Stimulated activated naive CD8-positive, alpha-beta T cell treated with anti-CD3 and anti-CD28 coated beads, Interleukin-15, Interleukin-2, amounts not matched to agents 100 ng/mL and 50 ng/mL, for 24 hours (primary cell): ENCODE results near the gene NBPF3.
"Not testable (repeated sequence)": the region's sequence is repeated elsewhere in the genome, so short reads cannot be mapped to it uniquely, and the experiment has no call there.

ENCODE experiments used
- H3K27ac Mint-ChIP-seq: one replicate; pipeline ENCODE4 v1.8.0; 2021; ENCODE audit warnings: mild to moderate bottlenecking, mixed read lengths
- H3K27me3 Mint-ChIP-seq: one replicate; pipeline ENCODE4 v1.8.0; 2021; ENCODE audit warnings: mixed read lengths
- H3K36me3 Mint-ChIP-seq: one replicate; pipeline ENCODE4 v1.8.0; 2021; ENCODE audit warnings: low read depth, mixed read lengths
- H3K4me1 Mint-ChIP-seq: one replicate; pipeline ENCODE4 v1.8.0; 2021; ENCODE audit warnings: low read depth, mixed read lengths
- H3K4me3 Mint-ChIP-seq: one replicate; pipeline ENCODE4 v1.8.0; 2021; ENCODE audit warnings: mild to moderate bottlenecking, mixed read lengths
- H3K9me3 Mint-ChIP-seq: one replicate; pipeline ENCODE4 v1.8.0; 2021; ENCODE audit warnings: mixed read lengths

Gene NBPF3

DNA sequence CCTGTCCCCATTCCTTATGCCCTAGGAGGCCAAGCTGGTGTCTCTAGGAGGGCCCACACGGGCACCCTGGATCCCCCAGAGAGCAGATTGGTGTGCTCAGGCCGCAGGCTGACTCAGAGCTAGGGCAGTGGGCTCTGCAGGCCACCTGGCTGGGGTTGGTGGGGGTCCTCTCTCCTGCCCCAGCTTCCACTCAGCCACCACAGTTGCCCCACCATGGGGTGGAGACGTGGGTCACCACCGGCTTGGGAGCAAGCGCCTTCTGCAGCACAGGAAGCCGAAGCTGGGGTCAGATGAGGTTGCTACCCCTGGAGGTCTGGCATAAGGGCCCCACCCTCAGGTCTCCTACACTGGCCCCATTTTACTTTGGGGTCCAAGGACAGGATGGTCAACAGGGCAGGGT is 9.1 kb upstream of the NBPF3 start:
- H3K4me3 Mint-ChIP-seq, H3K4me1 Mint-ChIP-seq, H3K36me3 Mint-ChIP-seq, H3K9me3 Mint-ChIP-seq, H3K27ac Mint-ChIP-seq: not testable (repeated sequence)
- H3K27me3 Mint-ChIP-seq: peaks cover 11% of the 10 kb centered on the region

DNA sequence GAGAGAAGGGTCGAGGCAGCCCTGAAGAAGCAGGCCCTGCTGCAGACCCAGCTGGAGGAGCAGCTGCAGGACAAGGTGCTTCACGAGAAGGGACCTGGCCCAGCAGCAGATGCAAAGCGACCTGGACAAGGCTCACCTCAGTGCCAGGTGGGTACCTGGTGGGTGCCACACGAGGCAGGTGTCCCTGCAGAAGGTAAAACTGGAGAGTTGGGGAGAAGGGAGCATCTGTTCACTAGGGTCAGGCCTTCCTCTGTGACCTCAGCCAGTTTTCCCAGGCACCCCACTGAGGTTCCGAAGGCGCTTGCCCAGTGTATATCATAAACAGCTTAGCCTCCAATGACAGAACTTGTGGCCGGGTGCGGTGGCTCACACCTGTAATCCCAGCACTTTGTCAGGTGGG is 5.5 kb upstream of the NBPF3 start:
- no peak overlapping the region for H3K4me3 Mint-ChIP-seq
- no peak overlapping the region for H3K27ac Mint-ChIP-seq
- H3K4me1 Mint-ChIP-seq: peaks cover 2% of the 10 kb centered on the region
- no peaks in the 10 kb centered on the region for H3K9me3 Mint-ChIP-seq
- no peaks in the 10 kb centered on the region for H3K36me3 Mint-ChIP-seq
- H3K27me3 Mint-ChIP-seq: no peaks in the 10 kb centered on the region

DNA sequence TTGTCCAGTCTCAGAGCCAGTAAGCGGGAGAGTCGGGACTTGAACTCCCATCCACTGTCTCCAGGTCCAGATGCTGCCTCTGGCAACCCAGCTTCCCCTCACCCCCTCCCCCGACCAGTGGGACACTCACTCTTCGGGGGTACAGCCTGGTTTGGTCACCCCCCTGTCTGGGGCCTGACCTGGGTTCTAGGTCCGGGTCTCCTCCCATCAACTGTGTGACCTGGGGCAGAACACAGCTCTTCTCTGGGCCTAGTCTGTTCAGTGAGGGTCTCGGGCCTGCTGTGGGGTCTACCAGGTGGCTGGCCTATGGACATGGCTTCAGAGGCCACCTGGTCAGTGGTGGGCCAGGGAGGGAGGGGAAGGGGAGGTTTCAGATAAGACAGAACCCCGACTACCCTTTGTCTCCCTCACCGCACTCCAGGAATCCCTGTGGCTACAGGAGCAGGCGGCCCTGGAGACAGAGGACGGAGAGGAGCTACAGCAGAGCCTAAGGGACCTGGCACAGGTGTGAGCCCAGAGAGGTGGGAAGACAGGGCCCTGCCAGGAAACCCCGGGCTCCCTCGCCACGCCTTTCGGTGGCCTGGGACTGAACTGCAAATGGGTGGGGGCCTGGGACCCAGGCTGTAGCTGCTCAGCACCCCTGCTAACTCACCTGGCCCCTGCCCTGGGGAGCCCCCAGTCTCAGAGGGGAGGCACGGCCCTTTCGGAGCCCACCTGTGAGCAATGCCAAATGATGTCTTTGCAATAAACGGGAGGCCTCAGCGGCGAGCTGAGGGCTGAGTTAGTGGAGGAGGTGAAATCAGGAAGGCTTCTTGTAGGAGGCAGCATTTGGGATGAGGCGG is 4.1 kb upstream of the NBPF3 start:
- Mint-ChIP-seq H3K4me3 (no peak overlapping the region), H3K27ac (no peak overlapping the region), H3K36me3 (no peaks in the 10 kb centered on the region), H3K9me3 (no peaks in the 10 kb centered on the region), H3K4me1 (peaks cover 10% of the 10 kb centered on the region), H3K27me3 (peaks cover under 1% of the 10 kb centered on the region)

DNA sequence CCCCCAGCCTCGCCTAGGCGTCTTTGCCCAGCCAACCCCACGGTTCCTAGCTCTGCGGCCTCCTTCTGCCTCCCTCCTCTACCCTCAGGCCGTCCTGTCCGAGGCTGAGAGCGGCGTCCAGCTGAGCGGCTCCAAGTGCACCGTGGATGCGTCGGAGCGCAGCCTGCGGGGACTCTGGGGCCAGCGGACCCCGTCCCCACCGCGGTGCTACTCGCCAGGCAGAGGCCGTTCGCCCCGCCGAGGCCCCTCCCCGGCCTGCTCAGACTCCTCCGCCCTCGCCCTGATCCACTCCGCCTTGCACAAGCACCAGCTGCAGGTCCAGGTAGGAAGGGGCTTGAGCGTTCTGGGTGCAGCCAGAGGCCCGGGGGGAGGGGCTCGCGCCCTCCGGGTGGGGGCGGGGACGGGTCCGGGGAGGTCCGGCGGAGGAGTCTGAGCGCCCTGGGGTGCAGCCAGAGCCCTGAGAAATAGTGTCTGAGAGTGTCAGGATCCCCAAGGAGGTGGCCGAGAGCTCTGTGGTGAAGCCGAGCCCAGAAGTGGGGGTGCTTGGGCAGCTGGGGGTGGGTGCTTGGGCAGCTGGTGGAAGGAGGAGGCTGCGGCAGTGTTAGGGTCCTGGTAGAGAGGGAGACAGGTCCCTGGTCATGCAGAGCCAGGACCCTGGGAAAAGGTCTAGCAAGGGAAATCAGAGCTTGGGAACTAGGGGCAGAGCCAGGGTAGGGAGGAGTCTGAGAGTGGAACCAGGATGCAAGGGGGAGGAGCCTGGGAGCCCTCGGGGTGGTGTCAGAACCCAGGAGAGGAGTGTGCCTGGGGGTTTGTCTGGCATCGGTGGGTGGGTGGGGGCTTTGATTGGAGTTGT is 3.2 kb upstream of the NBPF3 start:
- no peak overlapping the region for H3K27ac Mint-ChIP-seq
- peaks cover 13% of the 10 kb centered on the region for H3K4me1 Mint-ChIP-seq
- H3K27me3 Mint-ChIP-seq: peaks cover 3% of the 10 kb centered on the region
- H3K36me3 Mint-ChIP-seq: no peaks in the 10 kb centered on the region
- H3K9me3 Mint-ChIP-seq: no peaks in the 10 kb centered on the region
- no peak overlapping the region for H3K4me3 Mint-ChIP-seq

DNA sequence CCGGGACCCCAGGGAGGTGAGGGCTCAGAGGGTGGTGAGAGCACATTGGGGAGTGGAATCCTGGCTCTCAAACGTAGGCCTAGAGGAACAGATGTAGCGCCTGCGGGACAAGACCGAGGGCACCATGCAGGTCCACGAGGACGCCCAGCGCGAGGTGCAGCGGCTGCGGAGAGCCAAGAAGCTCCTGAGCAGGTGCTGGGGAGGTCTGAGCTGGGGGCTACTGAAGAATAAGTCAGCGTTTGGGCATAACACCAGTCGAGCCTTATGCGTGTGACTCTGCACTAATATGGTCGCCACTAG is 2.6 kb upstream of the NBPF3 start:
- Mint-ChIP-seq H3K4me1 (peaks cover 13% of the 10 kb centered on the region), H3K4me3 (no peak overlapping the region), H3K27ac (no peak overlapping the region), H3K36me3 (no peaks in the 10 kb centered on the region), H3K27me3 (peaks cover 3% of the 10 kb centered on the region), H3K9me3 (no peaks in the 10 kb centered on the region)

DNA sequence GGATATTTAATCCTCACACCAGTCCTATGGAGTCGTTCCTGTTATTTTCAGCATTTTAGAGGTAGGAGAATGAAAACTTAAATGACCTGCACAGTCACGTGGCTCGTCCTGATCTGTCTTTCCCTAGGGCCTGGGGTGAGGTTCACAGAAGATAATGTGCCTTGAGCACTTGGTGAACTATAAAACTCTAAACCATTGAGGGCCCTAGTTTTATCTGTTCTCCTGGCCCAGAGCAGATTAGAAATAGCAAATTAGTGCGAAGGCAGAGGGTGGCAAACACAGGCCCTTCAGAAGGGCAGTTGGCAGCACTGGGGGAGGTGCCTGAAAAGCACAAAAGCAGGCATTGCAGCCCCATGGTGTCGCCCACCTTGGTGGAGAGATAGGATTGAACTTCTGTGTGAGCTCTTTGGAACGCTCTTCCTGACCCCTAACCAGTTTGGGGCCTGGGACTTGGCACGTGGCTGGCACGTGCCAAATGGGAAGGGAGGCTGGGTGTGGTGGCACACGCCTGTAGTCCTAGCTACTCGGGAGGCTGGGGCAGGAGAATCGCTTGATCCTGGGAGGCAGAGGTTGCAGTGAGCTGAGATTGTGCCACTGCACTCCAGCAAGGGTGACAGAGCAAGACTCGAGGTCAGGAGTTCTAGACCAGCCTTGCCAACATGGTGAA is 1.2 kb upstream of the NBPF3 start:
- H3K36me3 Mint-ChIP-seq, H3K27me3 Mint-ChIP-seq, H3K9me3 Mint-ChIP-seq, H3K27ac Mint-ChIP-seq: not testable (repeated sequence)
- Mint-ChIP-seq H3K4me3 (peak overlapping the region; percentile 83), H3K4me1 (peaks cover 13% of the 10 kb centered on the region)

DNA sequence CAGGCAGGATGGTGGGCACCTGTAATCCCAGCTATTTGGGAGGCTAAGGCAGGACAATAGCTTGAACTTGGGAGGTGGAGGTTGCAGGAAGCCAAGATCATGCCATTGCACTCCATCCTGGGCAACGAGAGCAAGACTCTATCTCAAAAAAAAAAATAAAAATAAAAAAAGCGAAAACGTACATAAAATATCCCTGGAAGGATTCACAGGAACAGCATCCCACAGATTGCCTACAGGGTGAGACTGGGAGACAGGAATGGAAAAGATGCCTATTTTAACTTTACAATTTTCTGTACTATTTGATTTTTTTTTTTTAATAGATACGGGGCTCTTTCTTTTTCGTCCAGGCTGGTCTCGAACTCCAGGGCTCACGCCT is 604 bp upstream of the NBPF3 start:
- Mint-ChIP-seq H3K36me3 (no peaks in the 10 kb centered on the region), H3K27me3 (peaks cover 3% of the 10 kb centered on the region), H3K4me1 (peaks cover 13% of the 10 kb centered on the region), H3K4me3 (peak overlapping the region; percentile 83), H3K27ac (peak overlapping the region; percentile 15), H3K9me3 (no peaks in the 10 kb centered on the region)

DNA sequence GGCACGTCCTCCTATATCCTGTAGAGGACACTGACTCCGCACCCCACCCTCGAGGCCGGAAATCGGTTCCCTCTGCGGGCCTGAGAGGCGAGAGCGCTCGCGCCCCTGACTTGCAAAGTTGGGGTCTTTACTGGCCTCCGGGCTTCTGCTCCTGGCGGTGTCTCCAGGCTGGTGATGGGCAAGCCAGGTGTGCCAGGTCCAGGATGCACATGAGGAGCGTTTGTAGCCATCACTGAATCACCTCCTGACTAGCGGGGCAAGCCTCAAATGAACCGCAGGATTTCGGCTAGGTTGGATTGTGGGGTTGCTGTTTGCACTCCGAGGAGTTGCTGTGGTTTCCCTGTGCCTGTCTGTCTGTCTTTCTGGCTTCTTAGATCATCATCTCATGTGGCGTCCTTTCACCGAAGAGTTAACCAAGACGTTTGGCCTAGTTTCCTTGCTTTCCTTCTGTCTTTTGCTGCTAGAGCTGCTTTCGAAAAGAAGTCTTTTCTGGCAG is 741 bp downstream of the NBPF3 start:
- H3K27me3 Mint-ChIP-seq, H3K36me3 Mint-ChIP-seq, H3K9me3 Mint-ChIP-seq: not testable (repeated sequence)
- peaks cover 13% of the 10 kb centered on the region for H3K4me1 Mint-ChIP-seq
- H3K27ac Mint-ChIP-seq: peak overlapping the region; percentile 29
- peak overlapping the region; percentile 83 for H3K4me3 Mint-ChIP-seq

DNA sequence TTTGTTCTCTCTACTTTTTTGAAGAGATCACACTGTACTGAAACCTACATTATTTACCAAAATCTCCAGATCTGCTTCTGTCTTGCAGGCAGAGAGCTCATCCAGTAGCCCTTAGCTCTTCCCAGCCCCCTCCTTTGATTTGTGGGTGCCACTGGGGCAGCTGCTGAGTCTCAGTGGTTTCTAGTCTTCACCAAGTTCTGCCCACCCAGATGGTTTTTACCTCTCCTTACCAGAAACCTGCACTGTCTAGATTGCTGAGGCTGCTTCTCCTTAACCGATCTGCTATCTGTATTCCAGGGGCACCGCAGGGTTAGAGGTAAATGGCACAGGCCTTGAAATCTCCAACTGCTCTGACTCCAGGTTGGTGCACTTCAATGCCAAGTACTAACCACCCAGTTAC is 6.7 kb downstream of the NBPF3 start:
- H3K9me3 Mint-ChIP-seq, H3K36me3 Mint-ChIP-seq, H3K27ac Mint-ChIP-seq, H3K27me3 Mint-ChIP-seq, H3K4me3 Mint-ChIP-seq: not testable (repeated sequence)
- peaks cover 19% of the 10 kb centered on the region for H3K4me1 Mint-ChIP-seq

DNA sequence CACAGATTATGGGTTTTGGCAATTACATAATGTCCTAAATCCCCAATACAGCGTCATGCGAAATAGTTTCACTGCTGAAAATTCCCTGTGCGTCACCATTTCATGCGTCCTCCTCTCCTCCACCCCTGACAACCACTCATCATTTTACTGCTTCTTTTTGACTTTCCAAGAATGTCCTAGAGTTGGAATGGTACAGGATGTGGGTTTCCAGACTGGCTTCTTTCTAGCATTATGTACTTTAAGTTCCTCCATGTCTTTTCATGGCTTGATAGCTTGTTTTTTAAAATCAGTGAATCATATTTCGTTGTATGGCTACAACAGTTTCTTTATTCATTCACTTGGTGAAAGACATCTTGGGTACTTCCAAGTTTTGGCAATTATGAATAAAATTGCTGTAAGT is 7.4 kb downstream of the NBPF3 start:
- H3K4me3 Mint-ChIP-seq: no peak overlapping the region
- H3K36me3 Mint-ChIP-seq: peaks cover 9% of the 10 kb centered on the region
- no peaks in the 10 kb centered on the region for H3K27me3 Mint-ChIP-seq
- no peaks in the 10 kb centered on the region for H3K9me3 Mint-ChIP-seq
- H3K4me1 Mint-ChIP-seq: peaks cover 19% of the 10 kb centered on the region
- H3K27ac Mint-ChIP-seq: no peak overlapping the region

DNA sequence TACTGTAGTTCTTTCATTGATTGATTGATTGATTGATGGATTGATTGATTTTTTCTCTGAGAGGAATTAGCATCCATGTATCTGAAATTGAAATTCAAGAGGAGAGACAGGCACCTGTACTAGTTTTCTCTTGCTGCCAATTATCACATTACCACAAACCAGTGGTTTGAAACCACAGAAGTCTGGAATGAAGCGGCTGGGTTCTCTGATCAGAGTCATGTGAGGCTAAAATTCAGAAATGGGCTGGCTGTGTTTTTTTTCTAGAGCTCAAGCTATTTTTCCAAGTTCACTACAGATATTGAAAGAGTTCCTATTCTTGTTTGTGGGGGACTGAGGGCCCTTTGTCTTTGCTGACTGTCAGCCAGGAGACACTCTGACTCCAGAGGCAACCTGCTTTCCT is 10.0 kb downstream of the NBPF3 start:
- Mint-ChIP-seq H3K4me3 (no peak overlapping the region), H3K27ac (no peak overlapping the region), H3K4me1 (peaks cover 27% of the 10 kb centered on the region), H3K27me3 (no peaks in the 10 kb centered on the region), H3K36me3 (peaks cover 15% of the 10 kb centered on the region), H3K9me3 (no peaks in the 10 kb centered on the region)

DNA sequence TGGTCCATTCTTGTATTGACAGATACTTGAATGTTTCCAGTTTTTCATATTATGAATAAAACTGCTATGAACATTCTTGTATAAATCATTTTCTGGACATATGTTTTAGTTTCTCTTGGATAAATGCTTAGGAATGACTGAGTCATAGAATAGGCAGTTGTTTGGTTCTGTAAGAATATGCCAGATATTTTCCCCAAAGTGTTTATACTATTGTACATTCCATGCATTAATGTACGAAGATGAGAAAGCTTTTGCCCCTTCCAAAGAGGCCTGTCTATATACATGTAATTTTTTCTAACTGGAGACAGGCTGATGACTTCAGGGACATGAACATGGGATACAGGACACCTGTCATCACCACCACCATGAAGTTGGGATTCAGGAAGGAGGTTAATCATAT is 11.3 kb downstream of the NBPF3 start:
- Mint-ChIP-seq H3K4me1 (peaks cover 22% of the 10 kb centered on the region), H3K27ac (no peak overlapping the region), H3K27me3 (no peaks in the 10 kb centered on the region), H3K9me3 (no peaks in the 10 kb centered on the region), H3K4me3 (no peak overlapping the region), H3K36me3 (peaks cover 15% of the 10 kb centered on the region)

DNA sequence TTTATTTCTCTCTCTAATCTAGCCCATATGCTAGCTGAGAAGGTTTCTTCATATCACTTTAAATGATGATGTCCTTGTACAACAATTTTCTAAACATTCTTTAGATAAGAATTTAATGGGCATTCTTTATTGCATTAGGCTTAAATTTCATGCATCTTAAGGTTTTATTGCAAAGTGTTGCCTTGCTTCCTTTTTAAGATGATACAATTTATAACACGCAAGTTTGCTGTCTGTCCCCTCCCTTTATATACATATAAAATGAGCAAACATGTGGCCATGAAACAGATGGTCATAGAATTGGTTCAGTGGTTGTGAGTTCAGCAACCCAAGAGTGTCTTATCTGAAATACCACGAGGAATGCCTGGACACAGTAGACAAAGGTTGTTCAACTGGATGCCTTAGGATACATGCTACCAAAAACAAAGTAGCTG is 12.1 kb downstream of the NBPF3 start:
- Mint-ChIP-seq H3K4me3 (no peak overlapping the region), H3K4me1 (peaks cover 17% of the 10 kb centered on the region), H3K9me3 (no peaks in the 10 kb centered on the region), H3K36me3 (peaks cover 15% of the 10 kb centered on the region), H3K27ac (no peak overlapping the region), H3K27me3 (no peaks in the 10 kb centered on the region)

DNA sequence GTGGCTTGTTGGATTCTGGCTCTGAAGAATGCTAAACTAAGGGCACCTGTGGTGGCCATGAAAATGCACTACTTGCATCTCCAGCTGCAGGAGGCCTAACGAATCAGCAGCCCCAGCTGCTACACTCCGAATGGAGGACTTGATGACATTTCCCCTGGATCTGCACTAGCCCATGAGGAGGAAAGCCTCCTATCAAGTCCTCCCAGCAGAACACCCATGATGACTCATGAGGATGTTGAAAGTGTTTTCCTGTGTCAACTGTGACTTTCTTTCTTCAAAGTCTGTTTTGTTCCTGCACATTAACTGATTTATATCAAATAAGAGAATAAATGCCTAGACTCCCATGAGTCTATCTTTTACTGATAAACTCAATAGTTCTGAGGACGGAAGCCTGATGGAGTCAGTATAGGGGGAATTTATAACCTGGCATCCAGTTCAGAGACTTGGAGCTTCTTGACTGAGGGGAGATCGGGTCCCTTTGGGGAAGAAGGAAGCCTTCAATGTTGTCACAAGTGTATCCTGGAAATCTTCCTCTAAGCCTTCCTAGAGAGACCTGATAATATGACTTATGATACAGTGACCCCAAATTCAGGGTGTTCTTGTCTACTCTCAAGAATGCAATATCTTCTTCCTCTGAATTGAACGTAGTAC is 14.2 kb downstream of the NBPF3 start:
- H3K27me3 Mint-ChIP-seq, H3K9me3 Mint-ChIP-seq, H3K27ac Mint-ChIP-seq, H3K4me3 Mint-ChIP-seq: not testable (repeated sequence)
- Mint-ChIP-seq H3K4me1 (peaks cover 17% of the 10 kb centered on the region), H3K36me3 (peaks cover 15% of the 10 kb centered on the region)

DNA sequence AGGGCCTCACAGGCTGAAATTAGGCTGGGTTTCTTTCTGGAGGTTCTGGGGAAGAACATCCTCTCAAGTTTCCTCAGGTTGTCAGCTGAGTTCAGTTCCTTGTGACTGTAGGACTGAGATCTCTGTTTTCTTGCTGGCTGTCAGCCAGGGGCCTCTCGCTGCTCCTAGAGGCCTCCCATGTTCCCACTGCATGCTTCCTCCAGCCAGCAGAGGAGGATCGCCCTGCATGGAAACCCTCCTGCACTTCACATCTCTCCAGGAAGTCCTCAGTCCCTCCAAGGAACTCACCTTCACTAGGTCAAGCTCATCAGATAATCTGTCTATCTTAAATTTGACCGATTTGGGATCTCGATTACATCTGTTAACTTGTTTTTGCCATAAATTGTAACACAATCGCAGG is 15.0 kb downstream of the NBPF3 start:
- H3K9me3 Mint-ChIP-seq, H3K27ac Mint-ChIP-seq, H3K27me3 Mint-ChIP-seq, H3K4me3 Mint-ChIP-seq: not testable (repeated sequence)
- H3K36me3 Mint-ChIP-seq: peaks cover 15% of the 10 kb centered on the region
- H3K4me1 Mint-ChIP-seq: peaks cover 13% of the 10 kb centered on the region
